Stimulated activated CD4-positive, alpha-beta T cell treated with anti-CD3 and anti-CD28 coated beads, Interleukin-2, amount 100 ng/mL, for 4 hours (primary cell): Measurements from ENCODE around the gene CTU2.

Experiments
- DNase-seq: peaks from one replicate; pipeline ENCODE4 v3.0.0-alpha.2; 2020; ENCODE audit warnings: low read depth

Gene CTU2

DNA sequence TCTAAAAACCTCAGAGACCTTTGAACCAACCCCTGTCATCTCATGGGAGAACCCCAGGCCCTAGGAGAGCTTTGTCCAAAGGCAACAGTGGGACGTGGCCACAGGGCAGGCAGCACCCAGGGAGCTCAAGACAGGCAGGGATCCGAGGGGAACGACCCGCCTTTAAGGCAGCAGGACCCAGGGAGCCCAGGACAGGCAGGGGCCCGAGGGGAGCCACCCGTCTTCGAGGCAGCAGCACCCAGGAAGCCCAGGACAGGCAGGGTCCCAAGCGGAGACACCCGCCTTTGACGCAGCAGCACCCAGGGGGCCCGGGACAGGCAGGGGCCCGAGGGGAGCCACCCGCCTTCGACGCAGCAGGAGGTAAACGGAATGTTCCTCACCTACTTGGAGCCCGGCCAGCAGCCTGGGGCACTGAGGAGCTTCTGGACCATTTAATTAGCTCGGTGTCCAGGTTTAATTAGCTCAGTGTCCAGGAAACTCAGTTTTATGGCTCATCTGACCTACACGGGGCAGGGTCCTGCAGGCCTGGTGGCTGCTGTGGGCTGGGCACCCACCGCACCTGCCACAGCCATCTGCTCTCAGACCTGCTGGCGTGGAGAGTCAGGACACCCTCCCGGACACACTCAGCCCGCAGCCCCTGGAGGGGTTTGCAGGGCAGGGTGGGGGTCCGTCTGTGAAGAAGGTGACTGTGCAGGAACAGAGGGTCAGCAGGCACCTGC is 54.3 kb downstream of the CTU2 start:
- DNase-seq: no peak

DNA sequence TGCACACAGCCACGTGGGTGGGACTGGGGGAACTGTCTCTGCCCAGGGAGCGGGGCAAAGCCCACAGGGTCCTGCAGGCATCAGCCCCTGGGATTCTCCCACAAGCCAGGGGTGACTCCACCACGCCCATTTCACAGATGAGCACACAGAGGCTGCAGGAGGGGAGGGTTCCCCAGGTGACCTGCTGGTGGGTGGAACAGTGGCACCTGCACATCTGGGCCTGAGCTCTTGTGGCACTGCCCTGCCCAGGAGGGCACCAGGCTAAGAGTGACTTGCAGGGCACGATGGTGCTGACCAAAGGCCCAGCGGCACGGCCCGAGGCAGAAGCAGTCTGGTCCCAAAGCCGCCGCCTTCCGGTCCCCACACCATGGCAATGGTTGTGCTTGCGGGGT is 54.8 kb downstream of the CTU2 start:
- no peak for DNase-seq

DNA sequence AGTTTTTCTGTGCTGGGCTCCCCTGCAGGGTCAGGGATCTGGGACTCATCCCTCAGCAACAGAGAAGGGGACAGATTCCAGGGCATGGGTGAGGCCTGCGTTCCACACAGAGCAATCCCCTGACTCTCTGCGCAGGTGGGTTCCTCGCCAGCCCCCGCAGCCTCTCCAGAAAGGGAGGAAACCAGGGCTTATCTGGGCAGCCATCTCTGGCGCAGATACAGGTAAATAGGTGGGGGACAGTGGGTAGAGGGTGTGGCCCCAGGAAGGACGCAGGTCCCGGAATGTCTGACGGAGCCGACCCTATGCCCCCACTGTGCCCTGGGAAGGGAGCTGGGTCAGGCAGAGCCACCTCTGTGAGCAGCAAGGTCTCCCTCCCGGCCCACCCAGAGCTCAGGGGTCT is 55.5 kb downstream of the CTU2 start:
- DNase-seq: no peak

DNA sequence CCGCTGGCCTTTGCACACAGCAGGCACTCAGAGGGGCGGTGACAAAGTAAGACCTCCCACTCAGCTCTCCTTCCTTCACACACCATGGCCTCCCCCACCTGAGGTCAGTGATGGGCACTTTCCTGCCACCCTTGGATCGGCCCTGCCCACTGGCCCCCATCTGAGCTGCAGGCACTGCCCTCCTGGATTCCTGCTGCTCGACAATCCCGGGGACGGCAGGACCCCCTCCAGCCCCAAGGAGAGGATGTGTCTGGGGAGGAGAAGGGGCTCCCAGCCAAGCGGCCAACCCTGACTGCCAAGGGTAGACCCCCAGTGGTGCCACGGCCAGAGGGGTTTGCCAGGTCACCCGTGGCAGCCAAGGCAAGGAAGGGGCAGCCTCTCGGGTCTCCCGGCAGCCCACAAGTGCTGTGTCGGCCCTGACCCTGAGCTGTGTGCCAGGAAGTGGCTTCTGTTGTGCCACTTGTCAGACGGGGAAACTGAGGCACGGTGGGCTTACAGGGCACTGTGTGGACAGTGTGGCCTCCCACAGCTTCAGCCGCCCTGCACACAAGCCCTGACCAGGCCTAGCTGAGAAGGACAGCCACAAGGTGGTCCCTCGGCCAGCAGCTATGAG is 56.1 kb downstream of the CTU2 start:
- DNase-seq: no peak

DNA sequence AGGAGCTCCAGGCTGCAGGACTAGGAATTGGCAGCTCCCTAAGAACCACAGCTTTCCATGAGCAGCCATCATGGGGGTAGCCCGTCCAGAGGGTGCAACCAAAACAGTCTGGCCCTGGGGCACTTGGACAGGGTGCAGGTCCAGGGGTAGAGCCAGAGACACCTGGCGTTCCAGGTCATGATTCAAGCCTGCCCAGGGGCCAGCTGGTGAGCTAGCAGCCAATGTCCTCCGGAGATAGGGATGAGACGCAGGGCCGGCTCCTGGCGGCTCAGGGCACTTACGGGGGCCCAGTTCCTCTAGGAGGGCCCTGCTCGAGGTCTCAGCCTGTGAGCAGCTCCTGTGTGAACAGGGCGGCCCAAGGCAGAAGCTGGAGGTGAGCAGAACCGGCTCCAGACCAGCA is 56.6 kb downstream of the CTU2 start:
- no peak for DNase-seq

DNA sequence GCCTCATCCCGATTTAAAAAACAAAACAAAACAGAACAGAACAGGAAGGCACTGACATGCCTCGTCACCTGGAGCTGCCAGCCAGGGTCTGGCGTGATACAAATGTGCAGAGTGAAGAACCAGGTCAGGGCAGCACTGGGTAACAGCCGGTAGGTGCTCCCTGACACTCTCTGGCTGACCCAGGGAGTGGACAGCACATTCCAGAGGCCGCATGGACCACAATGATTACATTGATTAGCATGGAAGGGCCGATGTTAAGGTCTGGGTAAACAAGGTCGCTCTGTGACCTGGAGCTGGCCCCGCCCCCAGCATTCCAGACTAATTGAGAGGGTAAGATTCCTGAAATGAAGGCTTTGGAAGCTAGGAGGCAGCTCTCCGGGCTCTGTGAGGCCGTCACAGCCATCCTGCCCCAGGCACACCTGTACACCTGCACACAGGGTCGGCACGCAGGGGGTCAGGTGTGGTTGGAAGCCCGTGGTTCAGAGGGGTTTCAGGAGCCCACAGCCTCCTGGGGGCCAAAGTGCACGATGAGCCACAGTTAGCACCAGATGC is 57.3 kb downstream of the CTU2 start:
- DNase-seq: no peak

DNA sequence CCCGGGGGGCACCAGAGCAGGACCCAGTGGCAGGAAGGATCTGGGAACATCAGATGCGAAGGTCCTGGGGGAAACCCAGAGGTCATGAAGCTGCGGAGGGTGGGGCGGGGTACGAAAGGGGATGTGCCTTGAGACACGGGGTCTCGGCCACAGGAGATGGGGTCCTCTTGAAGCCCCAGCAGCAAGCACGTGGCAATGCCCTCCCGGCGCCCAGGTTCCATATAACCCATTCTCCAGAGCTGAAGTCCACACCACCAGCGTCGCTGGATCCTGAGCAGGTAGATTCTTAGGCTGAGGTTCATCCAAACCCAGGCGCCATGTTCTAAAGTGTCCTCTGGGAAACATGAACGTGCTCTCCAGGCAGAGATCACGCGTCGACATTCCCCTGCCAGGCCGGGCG is 57.8 kb downstream of the CTU2 start:
- DNase-seq: no peak

DNA sequence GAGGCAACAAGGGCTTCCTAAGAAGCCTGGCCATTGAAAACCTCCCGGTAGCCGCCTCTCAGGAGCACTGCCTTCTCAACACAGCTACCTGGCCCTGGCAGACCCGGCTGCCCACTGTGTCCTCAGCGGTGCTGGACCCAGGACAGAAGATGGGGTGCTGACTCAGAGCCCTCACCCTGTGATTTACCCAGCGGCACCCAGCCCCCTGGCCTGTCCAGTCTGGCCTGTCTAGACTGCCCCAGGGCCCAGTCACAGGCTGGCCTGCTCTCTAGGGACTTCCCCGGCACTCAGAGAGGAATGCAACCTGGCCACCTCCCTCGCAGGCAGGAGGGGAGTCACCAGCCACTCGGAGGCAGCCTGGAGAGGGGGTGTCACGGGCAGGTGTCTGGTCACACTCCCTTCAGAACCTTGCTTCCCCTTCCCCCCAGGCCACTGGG is 58.6 kb downstream of the CTU2 start:
- DNase-seq: no peak
